ENCODE data around the gene BABAM2. TPM values are rescaled to one million over a fixed set of nuclear protein-coding genes. Genes with fewer than 3 reads are reported as not detected.

The BABAM2 gene
- total RNA-seq, 1 experiment from 2014 or later = 16.3 TPM

DNA sequence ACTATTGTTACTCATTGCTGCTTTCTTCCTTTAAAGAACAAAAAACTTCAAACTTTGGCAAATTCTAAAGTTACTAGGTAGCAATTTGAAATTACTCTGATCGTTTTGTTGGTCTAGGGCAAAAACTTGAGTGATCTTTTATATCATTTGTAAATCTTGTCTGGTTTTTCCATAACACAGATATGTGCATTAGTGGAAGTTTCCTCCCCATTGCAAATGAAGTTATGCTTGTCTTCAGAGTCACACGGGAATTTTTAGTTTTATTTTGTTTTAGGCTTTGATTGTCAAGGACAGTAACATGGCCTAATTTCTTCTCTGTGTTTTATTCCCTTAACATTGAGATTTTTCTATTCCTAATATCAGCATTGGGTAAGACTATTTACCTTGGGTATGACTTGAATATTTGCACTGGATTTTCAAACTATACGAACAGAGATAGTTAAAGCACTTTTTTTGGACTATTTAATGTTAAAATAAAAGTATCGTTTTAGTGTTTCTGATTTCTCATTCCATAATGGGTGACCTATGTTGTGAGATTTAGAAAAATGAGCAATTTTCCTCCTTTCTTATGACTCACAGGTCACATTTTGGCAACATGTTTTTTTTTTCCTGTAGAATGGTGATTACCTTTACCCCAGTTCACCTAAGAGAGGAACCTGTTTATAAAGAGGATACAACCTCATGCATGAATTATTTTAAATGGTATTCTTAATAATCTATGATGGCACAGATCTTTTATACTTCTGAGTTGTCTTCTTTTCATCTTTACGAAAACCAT is 65.0 kb downstream of the BABAM2 start:
- Histone ChIP-seq H3K4me2 (ENCODE audit: low read length) (peak overlapping the region; percentile 78), H3K27me3 (ENCODE audit: low read length) (no peaks in the 10 kb centered on the region), H3F3A (ENCODE audit: low read length, unreplicated experiment) (peaks cover 27% of the 10 kb centered on the region), H3K9me3 (ENCODE audit: low read length) (no peaks in the 10 kb centered on the region), H3K27ac (ENCODE audit: low read length) (peak overlapping the region; percentile 93), H3K4me3 (ENCODE audit: low read length) (peak overlapping the region; percentile 49), H2AFZ (ENCODE audit: low read length) (no peak overlapping the region), H3K79me2 (ENCODE audit: low read length) (peaks cover 25% of the 10 kb centered on the region), H3K9ac (ENCODE audit: low read length) (peak overlapping the region; percentile 65), H4K20me1 (ENCODE audit: low read length) (no peaks in the 10 kb centered on the region), H3K4me1 (ENCODE audit: insufficient read depth, low read length) (peaks cover 75% of the 10 kb centered on the region), H3K9me2 (replicated peaks; ENCODE audit: low read length) (no peaks in the 10 kb centered on the region), H3K36me3 (ENCODE audit: low read depth, low read length) (no peaks in the 10 kb centered on the region)
- no peak for TF ChIP-seq EZH2phosphoT487 (IDR thresholded peaks at IDR 0.05; ENCODE audit: borderline replicate concordance, low read length)
- TF ChIP-seq, protein P1, sequence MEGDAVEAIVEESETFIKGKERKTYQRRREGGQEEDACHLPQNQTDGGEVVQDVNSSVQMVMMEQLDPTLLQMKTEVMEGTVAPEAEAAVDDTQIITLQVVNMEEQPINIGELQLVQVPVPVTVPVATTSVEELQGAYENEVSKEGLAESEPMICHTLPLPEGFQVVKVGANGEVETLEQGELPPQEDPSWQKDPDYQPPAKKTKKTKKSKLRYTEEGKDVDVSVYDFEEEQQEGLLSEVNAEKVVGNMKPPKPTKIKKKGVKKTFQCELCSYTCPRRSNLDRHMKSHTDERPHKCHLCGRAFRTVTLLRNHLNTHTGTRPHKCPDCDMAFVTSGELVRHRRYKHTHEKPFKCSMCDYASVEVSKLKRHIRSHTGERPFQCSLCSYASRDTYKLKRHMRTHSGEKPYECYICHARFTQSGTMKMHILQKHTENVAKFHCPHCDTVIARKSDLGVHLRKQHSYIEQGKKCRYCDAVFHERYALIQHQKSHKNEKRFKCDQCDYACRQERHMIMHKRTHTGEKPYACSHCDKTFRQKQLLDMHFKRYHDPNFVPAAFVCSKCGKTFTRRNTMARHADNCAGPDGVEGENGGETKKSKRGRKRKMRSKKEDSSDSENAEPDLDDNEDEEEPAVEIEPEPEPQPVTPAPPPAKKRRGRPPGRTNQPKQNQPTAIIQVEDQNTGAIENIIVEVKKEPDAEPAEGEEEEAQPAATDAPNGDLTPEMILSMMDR (conservative IDR thresholded peaks at IDR 0.05; ENCODE audit: low read depth, low read length) = no peak
- TF ChIP-seq EZH2 (IDR thresholded peaks at IDR 0.05; ENCODE audit: low read length, unreplicated experiment) = no peak
- ChIA-PET CTCF (interaction anchor here (0.6 kb wide), 2 partner anchors 112 to 232 kb away, joined by 3 read pairs; no protein-coding TSS in a partner anchor), POLR2A (ENCODE audit: unreplicated experiment) (interaction anchor here (0.6 to 0.7 kb wide), 3 partner anchors 90 to 254 kb away, joined by 3 read pairs; no protein-coding TSS in a partner anchor)
- ATAC-seq (0 out of 2 replicates have a peak, but pooled peaks have one; percentile 0), DNase-seq (peak; percentile 75)
- intact Hi-C loops (cut with micrococcal nuclease) = loop anchor here (1.0 to 10.0 kb wide), 9 partner anchors 65 to 438 kb away; partner anchors contain the start of genes BABAM2, MRPL33 and RBKS
- BruUV-seq (replicated peaks) = TSS peak; percentile 83

DNA sequence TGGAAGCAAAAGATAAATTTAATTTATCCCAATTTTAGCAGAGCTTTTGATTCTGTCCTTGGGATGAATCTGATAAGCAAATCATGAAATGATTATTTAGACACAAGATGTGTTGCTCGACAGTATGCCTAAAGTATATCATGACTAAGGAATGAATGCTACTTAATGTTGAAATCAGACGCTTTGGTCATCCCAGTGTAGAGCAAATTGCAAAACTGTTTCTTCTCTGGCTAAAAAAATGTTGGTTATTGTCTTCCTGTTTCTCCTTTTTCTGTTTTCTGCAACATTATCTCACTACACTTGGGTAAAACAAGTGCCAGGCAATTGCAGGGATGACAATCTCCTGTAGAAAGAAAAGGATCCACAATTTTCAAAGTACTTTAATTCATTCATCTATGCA is 66.4 kb downstream of the BABAM2 start:
- Histone ChIP-seq H3K27ac (ENCODE audit: low read length) (peak overlapping the region; percentile 93), H4K20me1 (ENCODE audit: low read length) (no peaks in the 10 kb centered on the region), H3K4me1 (ENCODE audit: insufficient read depth, low read length) (peaks cover 85% of the 10 kb centered on the region), H3K79me2 (ENCODE audit: low read length) (peaks cover 18% of the 10 kb centered on the region), H3K9me3 (ENCODE audit: low read length) (no peaks in the 10 kb centered on the region), H3K27me3 (ENCODE audit: low read length) (no peaks in the 10 kb centered on the region), H3K9me2 (replicated peaks; ENCODE audit: low read length) (no peaks in the 10 kb centered on the region), H3K4me2 (ENCODE audit: low read length) (peak overlapping the region; percentile 78), H3F3A (ENCODE audit: low read length, unreplicated experiment) (peaks cover 27% of the 10 kb centered on the region), H3K4me3 (ENCODE audit: low read length) (no peak overlapping the region), H3K36me3 (ENCODE audit: low read depth, low read length) (no peaks in the 10 kb centered on the region), H3K9ac (ENCODE audit: low read length) (no peak overlapping the region), H2AFZ (ENCODE audit: low read length) (no peak overlapping the region)
- BruUV-seq (replicated peaks) = no TSS peak
- CTCF ChIA-PET = no interaction called here
- no peak for ATAC-seq
- intact Hi-C loops (cut with micrococcal nuclease) = loop anchor here (5.0 to 10.0 kb wide), 4 partner anchors 182 to 275 kb away; partner anchors contain the start of gene MRPL33
- POLR2A ChIA-PET (ENCODE audit: unreplicated experiment) = no interaction called here
- DNase-seq = peak; percentile 50
- TF ChIP-seq EZH2phosphoT487 (IDR thresholded peaks at IDR 0.05; ENCODE audit: borderline replicate concordance, low read length) = no peak
- TF ChIP-seq, protein P1 (conservative IDR thresholded peaks at IDR 0.05; ENCODE audit: low read depth, low read length) = no peak
- TF ChIP-seq EZH2 (IDR thresholded peaks at IDR 0.05; ENCODE audit: low read length, unreplicated experiment) = no peak

All from PC-3 (cell line).